LNCAP (cell line): ENCODE results near the gene PMEL.

Source experiments
- CTCF ChIP-seq: fragments of 450-650 bp; IDR thresholded peaks from 2 replicates; pipeline ENCODE4 v1.5.1; 2017; ENCODE audit warnings: mild to moderate bottlenecking

PMEL gene

GRCh38 chr12:55908726-55909512, 56.9 kb downstream of the PMEL start:
- no peak for TF ChIP-seq CTCF

GRCh38 chr12:55906056-55906455, 59.8 kb downstream of the PMEL start:
- no peak for TF ChIP-seq CTCF
